Measurements from ENCODE around the gene ARHGEF28.
A peak's percentile ranks its signal among the peaks of the same experiment; 100 is the strongest.

Gene ARHGEF28

DNA sequence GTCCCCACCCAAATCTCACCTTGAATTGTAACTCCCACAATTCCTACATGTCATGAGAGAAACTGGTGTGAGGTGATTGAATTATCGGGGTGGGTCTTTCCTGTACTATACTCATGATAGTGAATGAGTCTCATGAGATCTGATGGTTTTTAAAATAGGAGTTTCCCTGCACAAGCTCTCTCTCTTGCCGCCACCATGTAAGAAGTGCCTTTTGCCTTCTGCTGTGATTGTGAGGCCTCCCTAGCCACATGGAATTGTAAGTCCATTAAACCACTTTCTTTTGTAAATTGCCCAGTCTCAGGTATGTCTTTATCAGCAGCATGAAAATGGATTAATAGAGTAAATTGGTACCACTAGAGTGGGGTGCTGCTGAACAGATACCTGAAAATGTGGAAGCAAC is 140.9 kb downstream of the ARHGEF28 start:
- no peak overlapping the region for H3K27ac ChIP-seq
- DNase-seq (ENCODE audit: low read depth, low spot score): no peak

DNA sequence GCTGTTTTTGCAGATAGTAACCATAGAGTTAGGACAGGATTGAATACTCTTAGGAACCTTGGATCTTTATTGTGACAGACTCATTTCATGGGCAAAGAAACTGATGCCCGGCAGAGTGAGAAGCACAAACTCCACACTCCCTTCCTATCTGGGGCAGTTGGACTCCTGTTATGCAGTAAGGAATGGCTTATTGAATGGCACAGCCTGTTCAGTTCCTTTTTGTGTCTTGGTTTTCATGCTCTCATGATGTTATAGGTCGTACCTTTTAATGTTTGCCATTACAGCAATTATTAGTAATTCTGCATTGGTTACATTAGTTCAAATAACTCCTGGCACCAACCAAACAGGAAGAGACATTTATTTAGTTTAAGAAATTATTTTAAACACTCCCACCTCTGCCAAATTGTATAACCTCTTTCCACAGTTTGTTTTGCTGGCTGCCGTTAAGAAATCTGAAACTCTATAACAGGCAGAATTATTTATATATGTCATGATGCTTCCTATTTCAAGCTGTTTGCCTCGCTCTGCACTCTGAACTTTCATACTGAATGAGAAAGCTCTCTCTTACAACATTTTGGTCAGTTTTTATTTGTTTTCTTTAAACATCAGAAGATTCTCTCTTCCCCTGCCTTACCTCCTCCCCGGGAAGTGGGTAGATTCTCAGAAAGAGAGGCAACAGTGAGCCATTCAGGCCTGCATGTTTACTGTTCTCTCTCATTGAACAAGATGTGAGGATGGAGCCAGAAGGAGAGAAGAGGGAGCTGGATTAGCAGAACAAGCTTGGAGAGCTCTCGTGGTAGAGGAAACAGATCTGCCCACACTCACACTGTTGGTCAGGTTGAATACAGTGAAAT is 144.4 kb downstream of the ARHGEF28 start:
- no peak overlapping the region for H3K27ac ChIP-seq
- no peak for DNase-seq (ENCODE audit: low read depth, low spot score)

DNA sequence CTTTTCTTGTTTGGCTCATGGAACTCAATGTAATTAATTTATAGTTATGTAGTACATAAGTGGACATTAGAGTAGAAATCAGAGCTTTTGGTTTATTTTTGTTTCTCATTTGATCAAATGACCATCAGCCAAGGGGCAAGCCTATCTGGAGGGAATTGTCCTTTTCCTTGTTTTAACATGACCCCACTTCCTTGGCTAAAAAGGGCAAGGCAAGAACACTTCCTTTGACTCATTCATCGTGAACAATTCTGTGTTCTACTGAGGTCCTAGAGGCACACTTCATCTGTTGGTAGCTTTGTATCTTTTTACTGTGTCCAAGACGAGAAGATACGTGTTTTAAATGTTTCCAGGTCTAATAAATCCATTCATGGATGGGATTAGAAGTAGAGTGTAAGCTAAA is 148.9 kb downstream of the ARHGEF28 start:
- DNase-seq (ENCODE audit: low read depth, low spot score): no peak
- H3K27ac ChIP-seq: no peak overlapping the region

DNA sequence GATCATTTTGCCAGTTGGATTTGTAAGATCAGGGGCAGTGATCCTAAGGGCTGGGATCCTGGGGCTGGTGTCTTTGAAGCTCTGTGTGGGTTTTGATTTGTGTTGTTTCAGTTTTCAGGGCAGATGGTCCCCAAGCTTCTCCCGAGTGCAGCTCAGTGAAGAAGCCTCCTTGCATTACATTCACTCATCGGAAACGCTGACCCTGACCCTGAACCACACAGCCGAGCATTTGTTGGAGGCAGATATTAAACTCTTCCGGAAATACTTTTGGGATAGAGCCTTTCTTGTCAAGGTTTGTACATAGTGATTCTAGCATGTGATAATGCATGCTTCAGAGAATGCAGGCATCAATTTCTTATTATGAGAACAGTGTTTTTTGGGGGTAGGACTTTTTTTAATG is 150.4 kb downstream of the ARHGEF28 start:
- H3K27ac ChIP-seq: no peak overlapping the region
- no peak for DNase-seq (ENCODE audit: low read depth, low spot score)

DNA sequence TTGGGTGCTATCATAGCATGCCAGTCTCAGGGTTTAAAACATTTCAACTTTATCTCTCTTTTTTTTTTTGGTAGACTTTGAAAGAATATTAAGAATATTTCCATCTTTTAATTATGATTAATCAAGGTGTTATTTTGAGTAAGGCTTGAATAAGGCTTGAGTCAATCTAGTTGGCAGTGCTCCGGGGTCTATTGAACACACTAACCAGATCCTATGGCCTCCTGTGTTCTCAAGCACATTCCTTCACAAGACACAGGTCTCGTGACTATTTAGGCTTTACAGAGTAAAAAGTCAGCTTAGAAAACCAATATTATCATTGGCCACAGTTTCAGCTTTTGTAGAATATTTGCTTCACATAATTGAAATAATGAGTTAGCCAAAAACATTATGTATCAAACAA is 151.2 kb downstream of the ARHGEF28 start:
- no peak for DNase-seq (ENCODE audit: low read depth, low spot score)
- no peak overlapping the region for H3K27ac ChIP-seq

DNA sequence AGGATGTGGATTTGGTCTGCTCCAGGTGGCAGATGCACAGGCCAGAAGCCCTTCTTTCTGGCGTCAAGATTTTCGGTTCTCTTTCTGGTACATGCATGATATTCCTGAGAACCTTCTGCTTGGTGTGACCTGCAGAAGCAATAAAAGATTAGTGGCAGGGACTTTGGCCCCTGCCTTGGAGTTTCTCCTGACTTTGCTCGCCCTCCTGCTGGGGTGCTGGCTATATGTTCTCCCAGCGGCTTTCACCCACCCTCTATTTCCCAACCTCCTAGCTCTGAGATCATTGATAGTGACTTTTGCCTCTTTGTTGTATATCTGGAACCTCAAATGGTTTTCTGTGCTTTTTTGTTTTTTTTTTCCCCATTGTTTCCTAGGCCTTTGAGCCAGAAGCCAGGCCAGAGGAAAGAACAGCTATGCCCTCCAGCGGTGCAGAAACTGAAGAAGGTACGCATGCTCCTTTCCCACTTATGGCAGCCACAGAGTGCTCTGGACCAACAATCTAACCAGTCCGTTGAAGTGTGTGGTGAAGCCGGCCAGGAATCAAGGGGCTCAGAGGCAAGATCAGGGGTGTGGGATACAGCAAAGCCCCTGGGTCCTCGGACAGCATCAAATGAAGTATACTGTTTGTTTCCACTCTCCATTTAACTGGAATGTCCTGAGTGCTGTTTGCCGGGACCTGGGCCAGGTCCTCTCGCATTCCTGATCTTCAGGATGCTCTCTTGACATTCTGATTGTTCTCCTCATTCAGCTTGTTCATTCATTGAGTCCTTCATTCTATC is 154.5 kb downstream of the ARHGEF28 start:
- DNase-seq (ENCODE audit: low read depth, low spot score): no peak
- no peak overlapping the region for H3K27ac ChIP-seq

DNA sequence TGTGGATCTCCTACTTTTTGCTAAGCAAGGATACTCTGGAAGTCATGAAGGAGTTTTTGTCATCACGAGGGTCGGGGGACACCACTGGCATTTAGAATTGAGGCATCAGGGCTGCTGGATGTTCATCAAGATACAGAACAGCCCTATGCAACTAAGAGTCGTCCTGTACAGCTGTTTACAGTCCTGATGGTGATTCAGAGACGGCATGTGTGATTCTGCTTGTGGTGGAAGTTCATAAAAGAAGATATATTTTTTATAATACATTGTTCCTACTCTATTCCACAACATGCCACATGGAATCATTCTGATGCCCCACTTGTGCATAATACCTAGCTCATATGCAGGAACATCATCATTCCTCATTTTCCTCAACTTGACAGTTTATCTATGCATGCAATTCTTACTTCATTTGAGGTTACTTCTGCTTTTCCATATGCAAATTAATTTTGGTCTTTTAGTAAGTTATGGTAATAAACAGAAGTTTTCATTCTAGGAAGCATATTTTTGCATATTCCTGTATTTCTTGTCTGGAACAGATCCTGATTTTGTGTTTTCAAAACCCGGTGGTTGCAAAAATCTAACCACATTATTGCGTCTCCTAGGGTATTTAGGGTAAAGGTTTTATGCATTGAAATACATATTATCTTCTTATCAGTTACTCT is 155.2 kb downstream of the ARHGEF28 start:
- DNase-seq (ENCODE audit: low read depth, low spot score): no peak
- H3K27ac ChIP-seq: no peak overlapping the region

DNA sequence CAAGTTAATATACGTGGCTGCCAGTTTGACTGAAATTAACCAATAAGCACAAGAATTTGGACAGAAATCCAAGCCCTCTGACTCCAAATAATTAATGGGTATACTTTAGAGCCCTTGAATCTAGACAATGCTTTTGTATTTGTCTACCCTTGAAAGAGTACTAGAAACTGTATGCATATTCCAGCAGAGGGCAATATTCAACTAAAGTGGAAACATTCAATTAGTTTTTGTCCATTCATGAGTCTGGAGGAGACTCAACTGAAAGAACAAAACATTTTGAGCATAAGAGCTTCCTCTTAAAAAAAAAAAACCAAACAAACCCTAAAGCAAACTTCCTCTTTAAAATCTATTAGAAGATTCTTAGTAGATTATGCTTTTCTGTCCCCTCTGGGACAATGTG is 157.8 kb downstream of the ARHGEF28 start:
- no peak for DNase-seq (ENCODE audit: low read depth, low spot score)
- peak overlapping the region; percentile 79 for H3K27ac ChIP-seq

DNA sequence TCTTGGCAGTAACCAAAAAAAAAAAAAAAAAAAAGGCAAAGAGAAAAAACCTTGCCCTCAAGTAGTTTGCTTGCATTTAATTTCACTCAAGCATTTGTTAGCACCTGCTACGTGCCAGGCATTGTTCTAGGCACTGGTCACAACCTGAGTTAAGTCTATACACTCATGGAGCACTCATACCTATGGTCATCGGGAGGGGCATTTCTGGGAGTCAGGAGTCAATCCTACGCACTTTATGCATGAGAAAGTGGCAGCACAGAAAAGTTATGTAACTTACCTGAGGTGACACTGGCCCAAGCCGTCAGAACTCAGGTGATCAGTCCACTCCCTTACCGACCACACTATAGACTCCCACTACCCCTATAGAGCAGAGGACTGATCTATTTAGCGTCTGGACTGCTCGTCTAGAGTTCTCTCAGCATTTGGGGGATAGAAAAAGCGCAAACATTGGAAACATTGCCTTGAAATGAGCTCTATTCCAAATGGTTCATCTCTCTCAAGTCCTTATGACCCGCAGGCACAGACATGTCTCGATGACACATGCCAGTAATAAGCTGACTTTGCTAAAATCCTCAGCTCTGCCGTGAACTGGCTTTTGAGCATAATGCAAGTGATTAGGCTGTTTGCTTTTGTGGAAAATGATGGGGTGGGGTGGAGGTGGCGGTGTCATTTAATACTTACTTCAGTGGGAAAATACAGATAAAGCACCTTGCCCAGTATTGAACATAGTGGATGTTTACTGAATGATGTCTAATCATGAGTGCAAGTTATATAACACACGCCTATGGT is 160.2 kb downstream of the ARHGEF28 start:
- DNase-seq (ENCODE audit: low read depth, low spot score): peak; percentile 63
- H3K27ac ChIP-seq: peak overlapping the region; percentile 79

DNA sequence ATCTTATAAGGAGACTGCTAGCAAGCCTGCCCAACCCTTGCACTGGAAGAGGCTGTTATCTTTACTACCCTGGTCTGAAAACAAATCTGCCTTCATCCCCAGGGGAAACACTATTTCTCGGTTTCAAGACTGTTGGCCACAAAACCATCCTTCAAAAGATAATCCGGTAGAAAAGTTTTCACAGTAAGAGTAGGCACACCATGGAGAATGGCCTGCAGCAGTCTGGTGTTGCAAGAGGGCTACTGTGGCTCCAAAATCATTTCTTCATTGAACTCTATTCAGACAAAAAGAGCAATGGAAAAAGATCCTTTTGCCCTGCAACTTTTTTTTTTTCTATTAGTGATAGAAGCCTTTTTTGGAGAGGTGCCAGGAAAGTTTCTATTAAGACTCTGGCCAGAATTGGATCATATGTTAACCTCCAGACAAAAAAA is 163.9 kb downstream of the ARHGEF28 start:
- DNase-seq (ENCODE audit: low read depth, low spot score): no peak
- H3K27ac ChIP-seq: no peak overlapping the region

DNA sequence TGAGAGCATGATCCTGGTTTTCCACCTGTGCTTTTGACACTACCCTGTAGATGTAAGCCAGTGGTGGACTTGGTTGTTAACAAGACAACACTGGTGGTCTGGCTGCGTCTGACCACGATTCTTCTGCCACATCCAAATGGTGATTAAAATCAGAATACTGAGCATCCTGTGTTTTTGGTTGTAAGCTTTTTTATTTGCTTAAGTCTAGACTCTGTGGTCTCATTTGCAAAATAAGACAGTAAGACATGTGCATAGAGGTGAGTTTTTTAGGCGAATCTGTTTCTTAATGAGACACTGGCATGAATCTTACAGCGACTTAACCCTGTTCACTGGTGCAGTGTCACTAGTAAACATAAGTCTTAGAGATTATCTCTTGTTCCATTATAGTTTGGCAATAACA is 165.4 kb downstream of the ARHGEF28 start:
- no peak for DNase-seq (ENCODE audit: low read depth, low spot score)
- no peak overlapping the region for H3K27ac ChIP-seq

DNA sequence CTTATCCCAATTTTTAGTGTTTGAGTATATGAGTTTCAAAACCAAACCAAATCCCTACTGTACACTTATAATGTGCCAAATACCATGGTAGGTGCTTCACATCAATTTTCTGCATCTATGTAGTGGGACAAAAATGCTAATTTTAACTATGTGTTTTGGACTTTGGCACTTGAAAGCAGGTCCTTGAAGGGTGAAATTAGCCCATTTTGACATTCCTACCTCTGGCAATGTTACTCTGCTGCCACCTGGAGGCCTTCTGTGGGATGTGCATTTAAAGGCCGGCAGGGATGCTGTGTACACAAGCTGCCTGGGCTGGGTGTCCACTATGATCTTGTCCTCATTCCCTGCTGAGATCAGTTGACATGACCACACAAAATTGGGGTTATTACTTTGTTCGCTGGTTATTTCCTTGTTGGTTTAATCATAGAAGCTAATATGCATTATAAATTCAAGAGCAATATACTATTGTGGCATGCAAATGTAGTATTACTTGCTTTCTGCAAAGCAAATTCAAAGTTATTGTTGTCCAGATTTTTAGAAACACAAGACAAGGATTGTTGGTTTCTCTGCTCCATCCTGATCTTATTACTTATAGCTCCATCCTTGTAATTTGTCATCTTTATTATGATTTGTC is 166.8 kb downstream of the ARHGEF28 start:
- H3K27ac ChIP-seq: no peak overlapping the region
- no peak for DNase-seq (ENCODE audit: low read depth, low spot score)

DNA sequence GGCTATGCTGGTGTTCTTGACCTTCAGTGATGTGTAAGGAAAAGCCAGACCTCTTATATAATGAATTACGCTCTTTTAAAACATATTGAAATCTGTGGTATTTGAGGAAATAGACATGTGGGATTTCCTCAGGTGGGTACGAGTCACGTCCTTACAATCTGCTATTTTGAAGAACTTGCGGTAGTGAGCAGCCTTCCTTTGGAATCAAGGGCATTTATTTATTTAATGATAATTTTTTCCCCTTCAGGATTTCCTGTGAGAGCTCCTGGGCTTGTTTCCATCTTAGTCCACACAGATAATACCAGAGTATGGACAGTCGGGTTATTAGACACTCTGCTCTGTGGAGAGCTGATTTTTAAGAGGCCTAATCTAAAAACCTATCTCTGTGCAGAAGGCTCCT is 167.9 kb downstream of the ARHGEF28 start:
- no peak for DNase-seq (ENCODE audit: low read depth, low spot score)
- H3K27ac ChIP-seq: peak overlapping the region; percentile 20

DNA sequence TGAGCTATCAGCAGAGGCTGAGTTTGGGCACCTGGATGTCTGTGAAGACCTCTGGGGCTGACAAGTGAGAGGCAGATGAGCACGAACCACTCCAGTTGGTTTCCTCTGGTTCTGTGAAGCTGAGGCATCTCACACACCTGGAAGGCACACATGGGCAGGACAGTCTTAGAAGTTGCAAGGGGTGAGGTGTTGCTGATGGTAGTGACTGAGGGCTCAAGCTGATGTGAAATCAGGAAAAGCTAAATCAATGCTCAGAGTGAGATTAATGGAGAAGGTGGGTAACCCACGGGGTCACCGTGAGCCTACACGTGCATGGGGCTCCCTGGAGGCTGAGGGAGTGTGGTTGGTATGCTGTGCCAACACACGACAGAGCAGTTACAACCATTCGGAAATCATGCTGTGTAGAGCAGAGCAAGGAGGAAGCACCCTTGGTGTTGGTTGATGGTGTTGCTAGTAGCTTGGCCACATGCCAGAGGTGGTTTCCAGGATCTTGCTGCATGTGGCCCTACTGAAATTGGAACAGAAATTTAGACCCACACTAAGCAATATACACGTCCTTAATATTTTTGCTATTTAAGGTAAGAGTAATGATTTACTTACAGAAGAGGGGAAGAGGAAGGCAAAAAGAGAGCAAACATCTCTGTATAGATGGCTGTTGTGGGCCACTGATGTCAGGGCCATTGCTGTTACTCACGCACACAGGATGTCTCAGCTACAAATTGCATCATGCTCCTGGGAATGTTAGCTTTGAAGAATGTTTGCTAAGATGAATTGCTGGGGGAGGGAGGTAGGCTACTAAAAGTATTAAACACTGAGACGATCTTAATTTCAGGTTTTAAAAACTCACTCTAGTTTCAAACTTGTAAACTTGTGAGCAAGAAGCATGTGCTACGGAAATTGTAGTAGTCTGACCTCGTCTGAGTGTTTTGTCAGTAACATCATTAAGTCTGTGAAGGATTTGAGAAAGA is 170.5 kb downstream of the ARHGEF28 start:
- DNase-seq (ENCODE audit: low read depth, low spot score): peak; percentile 75

DNA sequence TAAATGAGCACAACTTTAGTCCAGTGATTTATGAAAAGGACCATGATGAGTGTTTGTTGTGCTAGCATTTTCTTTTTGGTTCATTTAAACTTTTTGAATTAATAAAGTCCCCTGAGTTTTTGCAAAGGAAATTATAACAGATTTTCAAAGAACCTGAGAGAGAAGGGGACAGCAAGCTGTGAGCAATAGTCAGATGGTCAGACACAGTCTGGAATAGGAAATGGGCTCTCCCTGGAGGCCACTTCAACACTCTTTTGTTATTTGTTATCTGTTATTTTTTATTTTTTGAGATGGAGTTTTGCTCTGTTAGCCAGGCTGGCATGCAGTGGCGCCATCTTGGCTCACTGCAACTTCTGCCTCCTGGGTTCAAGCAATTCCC is 171.1 kb downstream of the ARHGEF28 start:
- DNase-seq (ENCODE audit: low read depth, low spot score): no peak
- H3K27ac ChIP-seq: peak overlapping the region; percentile 85

More for the DNA sequence above, 170.5 kb downstream of the ARHGEF28 start:
- peak overlapping the region; percentile 85 for H3K27ac ChIP-seq

DNA sequence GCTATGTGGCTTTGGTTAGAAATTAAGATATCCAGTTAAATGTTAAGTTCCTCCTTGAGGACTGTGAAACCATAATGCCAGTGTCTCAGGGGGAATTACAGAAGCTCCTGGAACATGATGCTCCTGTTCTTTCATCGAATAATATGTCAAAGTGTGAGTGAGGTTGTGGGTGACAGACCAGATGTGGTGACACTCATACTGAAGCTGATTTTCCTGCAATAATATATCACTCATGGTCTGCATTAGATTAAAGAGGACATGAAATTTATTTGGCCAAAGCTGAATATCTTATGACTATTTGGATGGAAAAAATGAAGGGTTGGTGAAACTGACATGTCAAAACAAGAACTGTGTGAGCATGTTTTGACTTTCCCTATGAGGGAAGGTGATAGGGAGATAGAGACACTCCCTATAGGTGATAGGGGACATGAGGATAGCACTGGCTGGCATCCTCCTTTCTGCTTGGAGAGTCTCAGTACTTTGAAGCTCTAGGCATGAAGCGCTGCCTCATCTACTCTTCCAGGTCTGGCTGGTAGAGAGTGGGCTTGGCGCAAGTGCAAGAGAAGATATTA is 173.5 kb downstream of the ARHGEF28 start:
- DNase-seq (ENCODE audit: low read depth, low spot score): no peak
- H3K27ac ChIP-seq: no peak overlapping the region

DNA sequence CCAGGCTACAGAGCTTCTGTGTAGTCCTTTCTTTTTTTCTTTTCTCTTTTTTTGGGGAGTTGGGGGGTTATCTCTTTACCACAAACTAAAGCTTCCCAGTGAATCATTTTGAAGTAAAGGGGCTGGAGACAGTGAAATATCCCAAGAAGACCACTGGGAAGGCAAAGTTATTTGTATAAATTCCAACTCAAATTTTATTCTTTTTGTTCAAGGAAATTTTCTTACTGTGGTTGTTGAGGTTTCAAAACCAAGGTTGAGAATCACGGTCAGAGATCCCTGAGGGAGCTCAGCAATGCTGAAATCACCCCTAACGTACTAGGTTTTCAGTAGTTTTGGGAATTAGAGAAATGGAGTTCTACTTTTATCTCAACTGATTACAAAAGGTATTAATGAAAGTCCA is 175.7 kb downstream of the ARHGEF28 start:
- no peak for DNase-seq (ENCODE audit: low read depth, low spot score)
- no peak overlapping the region for H3K27ac ChIP-seq

DNA sequence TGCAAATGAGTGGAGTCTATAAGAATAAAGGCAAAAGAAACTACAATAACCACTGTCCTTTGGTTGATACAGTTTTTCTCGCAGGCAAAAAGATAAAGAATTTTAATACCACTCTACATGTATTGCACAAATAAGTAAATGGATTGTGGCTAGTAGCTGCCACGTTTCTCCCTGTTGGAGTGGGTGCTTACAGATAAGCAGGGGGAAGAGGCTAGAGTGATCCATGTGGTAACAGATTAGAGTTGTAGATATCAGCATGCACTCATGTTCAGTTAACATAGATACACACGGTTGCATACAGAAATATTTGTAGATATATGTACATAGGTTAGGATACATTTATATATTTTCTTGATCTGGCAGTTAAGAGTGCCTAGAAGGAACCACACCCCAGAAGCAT is 179.5 kb downstream of the ARHGEF28 start:
- no peak for DNase-seq (ENCODE audit: low read depth, low spot score)

More for the DNA sequence above, 179.5 kb downstream of the ARHGEF28 start:
- no peak overlapping the region for H3K27ac ChIP-seq

Data from epithelial cell of prostate (primary cell).